A172 (cell line): ENCODE measurements around the gene ACOT7. TPM values are rescaled to one million over a fixed set of nuclear protein-coding genes. Genes with fewer than 3 reads are reported as not detected.

Experiments used
- DNase-seq: peaks from one replicate; pipeline ENCODE4 v3.0.0-alpha.2; 2015; ENCODE audit warnings: low spot score
- total RNA-seq: library from RNA; depleted of rRNA; stranded (reverse); fragments of >200 nt; shearing (Covaris generic); gene quantifications from 2 replicates; pipeline ENCODE4 v1.2.3, GENCODE V29; 2014

Gene ACOT7
- total RNA-seq, 1 experiment from 2014 or later = 44.2 TPM

DNA sequence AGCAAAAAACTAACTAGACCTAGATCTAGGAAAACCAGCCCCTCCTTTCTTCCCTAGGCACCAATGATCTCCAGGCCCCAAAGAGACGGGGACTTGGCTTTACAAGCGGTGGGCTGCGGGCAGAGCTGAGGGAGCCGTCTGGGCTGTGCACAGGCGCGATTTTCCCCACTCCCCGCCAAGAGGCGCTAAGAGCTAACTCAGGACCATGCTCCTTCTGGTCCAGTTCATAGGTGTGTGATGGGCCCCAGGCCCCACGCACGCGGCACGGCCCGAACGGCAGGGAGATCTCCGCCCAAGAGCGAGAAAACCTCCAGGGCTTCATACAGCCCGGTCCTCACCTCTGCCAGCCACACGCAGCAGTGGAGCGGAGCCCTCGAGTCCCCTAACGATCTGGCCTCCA lies 125.2 kb downstream of the ACOT7 start:
- no peak for DNase-seq

DNA sequence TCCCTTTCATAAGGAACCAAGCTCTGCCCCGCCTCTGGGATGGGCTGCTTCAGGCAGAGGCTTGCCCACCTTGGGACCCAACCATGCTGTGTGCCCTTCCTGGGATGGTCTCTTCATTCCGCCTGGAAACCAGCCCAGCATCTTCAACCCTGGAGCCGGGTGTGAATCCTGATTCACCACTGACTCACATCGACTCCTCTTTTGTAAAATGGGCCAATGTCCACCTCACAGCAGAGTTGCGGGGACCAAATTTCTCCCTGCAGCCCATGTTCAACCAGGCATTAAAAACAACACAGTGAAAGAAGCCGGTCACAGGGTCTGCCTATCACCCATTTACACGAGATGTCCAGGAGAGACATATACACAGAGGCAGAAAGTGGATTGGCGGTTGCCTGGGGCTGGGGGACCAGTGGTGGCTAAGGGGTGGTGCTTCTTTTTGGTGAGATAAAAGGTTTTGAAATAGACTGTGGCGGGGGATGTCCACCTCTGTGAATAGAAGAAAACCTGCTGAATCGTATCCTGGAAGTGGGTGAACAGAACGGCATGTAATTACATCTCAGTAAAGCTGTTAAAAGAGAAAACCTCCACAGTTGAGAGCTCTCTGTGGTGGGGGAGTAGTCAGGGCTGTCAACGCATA lies 125.8 kb downstream of the ACOT7 start:
- DNase-seq = no peak

DNA sequence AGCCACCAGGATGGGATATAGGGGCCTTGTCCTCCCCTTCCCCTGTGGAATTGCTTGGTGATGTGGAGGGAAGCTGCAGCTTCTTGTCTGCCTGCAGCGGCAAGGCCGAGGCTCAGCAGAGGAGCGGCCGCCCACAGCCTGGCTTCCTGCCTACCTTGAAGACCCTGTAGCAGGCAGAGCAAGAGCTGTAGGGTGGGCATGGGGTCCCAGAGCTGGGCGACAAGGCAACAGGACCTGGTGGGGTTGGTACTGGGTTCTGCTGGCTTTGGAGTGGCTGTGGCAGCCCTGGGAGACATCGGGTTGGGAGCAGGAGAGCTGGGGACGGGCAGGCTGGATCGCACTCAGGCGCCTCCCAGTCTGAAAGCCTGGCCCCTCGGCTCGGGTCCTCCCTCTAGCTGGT lies 126.9 kb downstream of the ACOT7 start:
- no peak for DNase-seq

DNA sequence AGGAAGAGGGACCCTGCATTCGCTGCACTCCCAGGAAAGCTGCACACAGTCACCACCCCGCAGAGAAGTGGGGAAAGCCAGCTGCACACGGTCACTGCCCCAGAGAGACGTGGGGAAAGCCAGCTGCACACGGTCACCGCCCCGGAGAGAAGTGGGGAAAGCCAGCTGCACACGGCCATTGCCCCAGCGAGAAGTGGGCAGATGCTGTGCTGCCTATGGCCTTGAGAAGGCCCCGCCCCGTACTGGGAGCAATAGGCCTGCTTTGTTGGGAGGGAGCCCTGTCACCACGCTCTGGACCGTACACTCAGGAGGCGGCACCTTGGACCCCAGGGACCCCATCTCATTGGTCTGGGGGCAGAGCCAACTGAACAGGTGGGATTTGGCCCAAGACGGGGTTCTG lies 128.4 kb downstream of the ACOT7 start:
- no peak for DNase-seq

DNA sequence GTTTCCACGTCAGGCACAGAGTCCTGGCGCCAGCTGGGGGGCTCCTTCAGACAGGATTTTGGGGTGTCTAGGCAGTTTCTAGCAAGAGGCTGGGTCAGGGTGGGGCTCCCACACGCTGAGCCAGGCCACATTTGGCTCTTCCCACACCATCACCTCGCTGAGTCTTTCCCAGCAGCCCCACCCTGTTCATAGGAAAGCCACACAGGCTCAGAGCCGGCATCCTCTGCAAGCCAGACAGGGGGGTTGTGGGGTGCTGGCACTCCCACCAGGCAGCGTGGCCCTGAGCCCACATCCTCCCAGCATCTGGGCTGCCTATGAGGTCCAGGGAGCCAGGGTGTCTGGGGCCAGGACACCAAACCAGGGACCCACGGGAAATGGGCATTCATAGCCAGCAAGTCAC lies 129.9 kb downstream of the ACOT7 start:
- no peak for DNase-seq

DNA sequence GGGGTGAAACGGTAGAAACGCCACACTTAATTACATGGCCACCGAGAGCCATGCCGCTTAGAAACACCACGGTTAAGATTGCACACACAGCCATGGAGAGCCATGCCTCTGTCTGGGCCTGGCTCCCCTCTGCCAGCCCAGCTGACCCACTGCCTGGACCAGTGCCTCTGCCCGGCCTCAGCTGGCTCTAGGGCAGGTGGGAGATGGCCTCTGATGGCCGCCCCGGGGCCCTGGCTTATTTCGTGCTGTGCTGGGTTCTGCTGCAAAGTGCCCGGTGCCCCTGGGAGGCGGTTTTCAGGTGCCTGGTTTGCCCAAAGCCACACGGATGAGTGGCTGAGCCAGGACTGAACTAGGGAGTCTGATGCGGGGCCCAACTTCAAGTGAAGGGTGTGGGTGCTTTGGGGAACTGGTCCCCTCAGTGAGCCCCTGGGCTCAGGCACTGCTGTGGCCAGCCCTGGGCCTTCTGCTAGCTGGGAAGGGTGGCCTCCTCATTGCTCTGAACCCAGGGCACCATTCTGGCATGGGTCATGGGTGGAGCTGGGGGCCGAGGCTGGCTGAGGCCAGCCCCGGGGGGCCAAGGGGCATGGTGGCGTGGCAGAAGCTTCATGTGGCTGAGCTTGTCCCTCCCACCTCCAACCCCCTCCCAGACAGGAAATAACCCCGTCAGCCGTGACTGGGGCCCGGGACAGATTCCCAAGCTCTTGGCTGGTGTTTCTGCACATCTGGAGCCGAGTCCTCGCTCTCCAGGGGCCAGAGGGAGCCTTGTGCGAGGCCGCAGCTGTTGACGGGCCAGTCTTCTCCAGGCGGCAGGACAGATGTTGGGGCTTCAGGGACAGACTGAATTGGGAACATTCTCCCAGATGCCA lies 130.8 kb downstream of the ACOT7 start:
- DNase-seq = no peak

DNA sequence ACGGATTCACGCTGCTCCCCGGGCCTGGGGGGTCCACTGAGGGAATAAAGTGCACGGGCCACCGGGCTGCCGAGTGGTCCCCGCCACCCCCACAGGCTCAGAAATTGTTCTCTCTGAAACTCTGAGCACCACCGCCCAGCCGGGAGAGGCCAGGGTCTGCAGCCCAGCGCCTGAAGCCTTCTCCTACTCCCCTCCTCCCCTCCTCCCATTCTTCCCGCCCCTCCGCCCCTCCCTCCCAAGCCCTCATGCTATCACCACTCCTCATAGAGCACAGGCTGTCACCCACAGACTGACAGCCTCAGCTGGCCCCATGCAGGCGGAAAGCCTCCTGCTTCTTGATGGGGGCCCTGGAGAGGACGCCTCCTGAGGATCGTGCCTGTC lies 132.0 kb downstream of the ACOT7 start:
- no peak for DNase-seq

DNA sequence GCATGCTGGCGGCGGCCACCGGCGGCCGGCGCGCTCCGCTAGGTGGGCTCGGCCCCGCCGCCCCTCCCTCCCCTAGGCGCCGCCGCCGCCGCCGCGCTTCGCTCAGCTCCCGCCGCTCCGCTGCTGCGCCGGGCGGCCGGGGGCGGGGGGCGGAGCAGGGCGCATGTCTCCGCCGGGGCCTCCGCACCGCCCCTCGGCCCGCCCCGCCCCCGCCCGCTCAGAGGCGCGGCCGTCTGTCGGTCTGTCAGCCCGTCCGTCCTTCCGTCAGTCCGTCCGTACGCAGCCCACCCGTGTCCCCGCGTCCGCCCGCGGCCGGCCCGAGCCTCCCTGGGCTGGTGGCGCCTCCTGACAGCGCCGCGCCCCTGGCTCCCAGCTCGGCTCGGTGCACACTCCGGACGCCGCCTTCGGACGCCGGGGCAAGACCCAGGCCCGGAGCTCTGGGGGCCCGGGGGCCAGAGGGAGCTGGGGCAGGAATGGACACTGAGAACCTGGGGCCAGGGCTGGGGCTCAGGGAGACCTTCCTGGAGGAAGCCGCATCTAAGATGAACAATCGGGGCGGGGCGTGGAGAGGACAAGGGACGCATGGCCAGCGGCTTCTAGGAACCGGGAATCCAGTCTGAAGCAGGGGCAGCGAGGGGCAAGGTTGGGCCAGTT lies 132.5 kb downstream of the ACOT7 start, which contains the start of gene GPR153:
TSS of gene GPR153 (minus strand) at position 138 of the 654 bp plus-strand sequence. CDS start 6,193 bp downstream, outside the sequence.
- no peak for DNase-seq

DNA sequence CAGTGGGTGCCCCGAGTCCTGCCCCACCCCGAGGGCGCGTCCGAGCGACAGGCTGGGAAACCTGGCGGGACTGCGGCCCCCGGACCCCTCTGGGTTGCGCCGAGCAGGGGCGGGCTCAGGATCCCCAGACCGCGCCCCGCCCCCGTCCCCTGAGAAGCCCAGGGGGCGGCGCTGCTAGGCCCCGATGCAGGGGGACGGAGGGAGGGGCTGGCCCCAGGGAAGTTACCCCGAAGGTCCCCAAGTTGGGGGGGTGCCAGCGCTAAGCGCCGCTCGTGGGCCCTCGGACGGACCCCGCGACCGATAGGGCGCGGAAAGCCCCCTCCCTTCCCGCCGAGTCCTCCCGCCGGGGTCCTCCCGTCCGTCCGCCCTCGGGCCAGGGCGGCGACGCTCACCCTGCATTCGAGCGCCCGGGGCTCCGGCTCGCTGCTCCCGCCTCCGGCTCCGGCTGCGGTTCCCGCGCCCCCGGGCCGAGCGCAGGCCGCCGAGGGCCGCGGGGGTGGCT lies 133.1 kb downstream of the ACOT7 start:
- no peak for DNase-seq

DNA sequence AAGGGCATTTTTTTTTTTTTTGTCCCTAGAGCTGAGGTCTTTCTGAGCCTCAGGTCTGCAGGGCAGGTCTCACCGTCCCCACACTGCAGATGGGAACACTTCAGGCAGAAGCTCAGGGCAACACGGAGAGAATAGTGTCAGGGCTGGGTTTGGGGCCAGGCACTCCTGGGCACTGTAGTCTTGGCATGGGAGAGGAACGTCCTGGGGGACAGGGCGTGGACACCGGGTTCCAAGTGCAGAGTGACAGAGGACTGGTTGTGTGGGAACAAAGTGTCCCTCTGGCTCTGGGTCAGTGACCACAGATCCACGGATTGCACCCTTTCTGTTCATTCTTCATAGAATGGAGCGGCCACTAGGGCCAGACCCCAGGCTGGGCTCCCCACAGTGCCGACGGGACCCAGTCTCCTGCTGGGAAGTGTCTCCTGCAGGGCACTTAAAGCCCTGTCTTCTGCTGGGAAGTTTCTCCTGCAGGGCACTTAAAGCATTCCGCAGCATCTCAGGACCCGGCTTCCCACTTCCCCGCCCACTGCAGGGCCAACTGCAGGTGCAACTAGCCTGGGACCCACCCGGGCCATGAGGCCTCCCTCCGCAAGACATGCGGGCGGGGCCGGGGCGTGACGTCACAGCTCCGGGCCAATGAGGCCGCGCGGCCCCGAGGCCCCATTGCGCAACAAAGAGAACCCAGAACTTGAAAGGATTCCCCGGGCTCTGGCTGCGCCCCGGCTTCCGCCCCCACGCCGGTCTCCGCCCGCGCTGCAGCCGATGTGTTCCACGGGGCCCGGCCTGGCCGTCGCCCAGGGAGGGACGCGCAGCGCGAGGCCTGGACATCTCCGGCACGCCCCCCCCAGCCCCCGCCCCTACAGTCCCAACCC lies 133.8 kb downstream of the ACOT7 start:
- peak; percentile 47 for DNase-seq

DNA sequence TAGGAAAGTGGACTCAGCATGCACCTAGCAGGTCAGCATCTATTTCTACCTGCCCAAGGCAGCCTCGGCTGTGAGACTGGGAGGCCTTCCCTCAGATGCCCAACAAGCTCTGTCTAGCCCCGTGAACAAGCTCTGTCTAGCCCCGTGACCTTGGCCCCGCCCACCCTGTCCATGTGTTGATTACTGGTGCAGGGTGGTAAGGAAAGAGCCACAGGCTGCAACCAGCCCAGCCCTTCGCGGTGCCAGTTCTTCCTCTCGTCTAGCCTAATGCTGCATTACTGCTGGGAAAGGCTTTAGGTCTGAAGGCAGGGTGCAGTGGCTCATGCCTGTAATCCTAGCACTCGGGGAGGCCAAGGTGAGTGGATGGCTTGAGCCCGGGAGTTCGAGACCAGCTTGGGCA lies 134.9 kb downstream of the ACOT7 start:
- no peak for DNase-seq

DNA sequence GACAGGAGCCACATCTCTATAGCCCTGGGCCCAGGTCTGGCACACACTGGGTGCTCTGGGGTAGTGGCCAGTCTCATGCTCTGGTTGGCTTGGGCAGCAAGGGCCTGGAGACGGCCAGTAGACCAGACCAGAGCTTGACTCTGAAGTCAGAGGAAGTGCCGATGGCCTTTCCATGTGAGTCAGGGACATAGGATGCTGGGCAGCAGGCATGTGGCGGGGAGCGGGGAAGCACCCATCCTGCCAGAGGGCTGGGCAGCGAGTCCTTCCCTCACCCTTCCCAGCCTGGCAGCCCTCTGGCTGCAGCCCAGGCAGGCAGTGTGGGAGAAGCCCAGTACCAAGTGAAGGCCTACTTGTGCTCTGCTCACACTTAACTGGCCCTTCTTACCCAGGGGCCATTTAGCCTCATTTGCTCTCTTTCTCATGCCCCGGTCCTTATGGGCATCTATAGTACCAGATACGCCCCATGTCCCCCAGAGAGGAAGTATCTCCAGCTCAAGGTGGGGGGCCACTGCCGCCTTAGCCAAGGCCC lies 136.0 kb downstream of the ACOT7 start:
- DNase-seq = peak; percentile 32

DNA sequence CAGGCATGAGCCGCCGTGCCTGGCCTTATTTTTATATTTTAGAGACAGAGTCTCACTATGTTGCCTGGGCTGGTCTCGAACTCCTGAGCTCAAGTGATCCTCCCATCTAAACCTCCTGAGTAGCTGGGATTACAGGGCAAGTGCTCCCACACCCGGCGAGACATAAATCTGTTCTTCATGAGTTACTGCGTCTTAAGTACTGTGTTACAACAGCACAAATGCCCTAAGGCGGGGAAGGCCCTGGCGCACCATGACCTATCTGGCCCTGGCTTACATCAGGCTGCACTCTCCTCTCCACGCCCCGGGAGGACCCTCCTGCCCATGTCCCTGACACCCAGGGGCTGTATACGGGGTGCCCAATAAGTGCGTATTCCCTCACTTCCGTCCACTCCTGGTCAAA lies 136.9 kb downstream of the ACOT7 start:
- DNase-seq = no peak

DNA sequence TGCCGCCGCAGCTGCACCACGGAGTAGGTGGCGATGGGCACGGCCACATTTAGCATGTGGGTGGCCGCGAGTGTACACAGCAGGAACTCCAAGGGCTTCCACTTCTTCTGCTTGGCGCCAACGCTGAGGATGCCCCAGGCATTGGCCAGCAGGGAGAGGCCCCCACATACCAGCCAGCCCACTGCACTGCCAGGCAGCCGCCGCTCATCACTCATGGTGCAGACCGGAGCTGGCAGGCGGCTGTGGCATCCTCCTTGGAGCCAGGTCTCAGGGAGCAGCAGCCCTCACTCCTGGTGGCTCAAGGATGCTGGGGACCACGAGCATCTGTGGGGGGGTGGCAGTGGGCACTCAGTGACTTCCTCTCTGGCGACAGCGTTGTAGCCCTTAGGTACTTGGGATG lies 138.9 kb downstream of the ACOT7 start:
- DNase-seq = no peak

DNA sequence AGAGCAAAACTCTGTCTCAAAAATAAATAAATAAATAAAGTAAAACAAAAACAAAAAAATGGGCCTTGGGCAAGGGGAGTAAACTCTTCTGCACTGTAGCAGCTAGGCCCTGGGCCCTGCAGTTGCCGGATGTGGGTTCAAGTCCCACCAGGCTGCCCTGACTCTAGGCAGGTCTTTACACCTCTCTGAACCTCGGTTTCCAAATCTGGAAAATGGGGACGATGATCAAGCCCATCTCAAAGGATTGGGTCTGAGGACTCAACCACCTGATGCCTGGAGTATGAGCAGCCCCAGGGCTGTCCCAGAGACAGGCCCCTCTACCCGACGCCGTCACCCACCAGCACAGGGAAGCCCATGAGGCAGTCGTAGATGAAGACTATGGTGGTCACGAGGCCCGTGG lies 140.2 kb downstream of the ACOT7 start:
- DNase-seq = no peak

DNA sequence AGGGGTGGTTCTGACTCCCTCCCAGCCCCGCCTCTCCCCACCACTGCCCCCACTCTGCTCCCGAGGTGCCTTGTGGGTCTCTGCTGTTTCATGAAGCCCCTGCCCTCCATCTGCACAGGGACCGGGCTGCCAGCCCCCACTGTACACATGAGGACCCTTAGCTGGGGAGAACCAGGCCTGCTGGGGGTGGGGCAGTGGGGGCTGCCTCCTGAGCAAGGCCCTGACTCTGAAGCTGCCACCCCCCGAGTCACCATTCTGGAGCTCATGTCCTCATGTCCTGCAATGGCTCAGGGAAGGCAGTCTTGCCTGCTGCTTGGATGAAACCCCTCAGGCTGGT lies 141.2 kb downstream of the ACOT7 start:
- no peak for DNase-seq

DNA sequence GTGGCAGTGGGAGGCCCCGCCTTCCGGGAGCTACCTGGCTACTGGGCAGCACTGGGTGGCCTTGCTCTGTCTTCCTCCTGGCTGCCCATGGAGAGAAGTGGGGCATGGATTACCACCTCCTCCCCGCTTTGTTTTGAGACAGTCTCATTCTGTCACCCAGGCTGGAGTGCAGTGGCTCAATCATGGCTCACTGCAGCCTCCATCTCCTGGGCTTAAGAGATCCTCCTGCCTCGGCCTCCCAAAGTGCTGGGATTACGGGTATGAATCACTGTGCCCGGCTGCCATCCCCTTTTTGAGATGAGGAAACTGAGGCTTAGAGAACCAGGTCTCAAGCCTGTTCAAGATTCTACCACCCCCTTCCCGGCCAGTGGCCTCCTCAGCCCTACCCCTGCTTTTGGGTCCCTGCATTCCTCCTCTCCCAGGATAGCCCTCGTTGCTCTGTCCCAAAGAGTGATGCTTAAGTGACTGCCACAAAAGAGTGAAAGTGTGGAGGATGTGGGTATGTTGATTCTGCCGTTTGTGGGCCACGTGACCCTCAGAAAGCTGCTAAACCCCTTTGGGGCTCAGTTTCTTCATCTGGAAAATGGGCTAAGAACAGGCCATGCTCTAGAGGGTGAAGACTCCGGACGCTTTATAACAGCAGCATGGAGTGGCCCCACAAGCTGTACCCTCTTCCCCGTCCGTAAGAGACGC lies 141.7 kb downstream of the ACOT7 start:
- no peak for DNase-seq

DNA sequence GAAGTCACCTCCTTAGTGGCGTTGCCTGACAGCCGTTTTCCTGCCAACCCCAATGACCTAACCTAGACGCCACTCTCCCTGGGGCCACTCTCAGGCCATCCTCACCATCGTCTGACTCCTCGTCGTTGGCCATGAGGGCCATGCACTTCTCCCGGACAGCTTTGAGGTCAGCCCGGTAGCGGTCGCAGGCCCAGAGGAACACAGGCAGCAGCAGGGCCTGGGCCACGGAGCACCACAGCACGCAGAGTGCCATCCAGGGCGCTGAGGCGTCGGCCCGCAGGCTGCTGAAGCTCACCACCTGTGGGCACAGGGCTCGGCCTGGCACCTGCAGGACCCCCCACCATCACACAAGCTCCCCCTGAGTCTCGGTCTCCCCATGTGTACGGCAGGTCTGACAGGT lies 142.3 kb downstream of the ACOT7 start:
- DNase-seq = no peak

DNA sequence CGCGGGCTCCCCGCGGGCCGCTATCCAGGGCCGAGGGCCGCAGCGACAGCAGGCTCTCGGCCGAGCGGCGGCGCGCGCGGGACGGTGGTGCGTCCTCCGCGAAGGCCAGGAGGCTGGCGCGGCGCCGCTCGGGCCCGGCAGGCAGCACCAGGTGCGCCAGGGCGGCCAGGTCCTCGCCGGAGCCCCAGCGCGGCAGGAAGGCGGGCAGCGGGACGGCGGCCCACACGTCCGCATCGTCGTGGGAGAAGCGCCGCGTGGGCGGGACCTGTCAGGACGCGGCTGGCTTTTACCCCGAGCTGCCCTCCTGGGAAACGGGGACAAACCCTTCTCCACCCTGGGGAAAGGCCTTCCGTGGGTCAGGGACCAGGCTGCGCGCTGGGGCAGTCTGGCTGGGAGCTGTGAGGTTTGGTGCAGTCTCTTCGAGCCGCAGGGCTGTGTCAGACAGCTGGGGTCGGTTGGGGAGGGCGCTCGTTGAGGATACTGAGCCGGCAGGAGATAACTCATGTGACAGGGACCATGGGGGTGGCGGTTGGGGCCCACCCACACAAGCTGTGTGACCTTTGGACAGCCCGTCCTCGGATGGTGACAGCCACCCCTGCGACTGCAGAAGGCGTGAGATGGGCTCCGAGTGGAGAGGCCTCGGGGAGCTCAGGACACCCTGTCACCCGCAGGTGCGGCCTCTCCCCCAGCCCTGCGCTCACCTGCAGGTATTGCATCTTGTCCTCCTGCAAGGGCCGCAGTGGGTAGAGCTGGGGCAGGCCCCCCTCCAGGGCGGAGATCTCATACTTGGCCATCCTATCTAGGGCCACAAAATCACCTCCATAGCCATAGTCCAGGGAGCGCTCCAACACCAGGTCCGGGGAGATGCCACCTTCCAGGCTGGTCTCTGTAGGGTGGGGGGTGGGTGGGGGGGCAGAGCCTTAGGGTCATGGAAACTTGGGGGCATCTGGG lies 143.6 kb downstream of the ACOT7 start:
- no peak for DNase-seq
